COLO668 (cell line): Measurements from ENCODE around the gene C20orf202.
"Not testable (repeated sequence)": the region's sequence is repeated elsewhere in the genome, so short reads cannot be mapped to it uniquely, and the experiment has no call there.

Source experiments
- DNase-seq: peaks from one replicate; lab custom pipeline; 2025; ENCODE audit not compliant: unreplicated experiment; lab: John Stamatoyannopoulos, UW

C20orf202 gene

DNA sequence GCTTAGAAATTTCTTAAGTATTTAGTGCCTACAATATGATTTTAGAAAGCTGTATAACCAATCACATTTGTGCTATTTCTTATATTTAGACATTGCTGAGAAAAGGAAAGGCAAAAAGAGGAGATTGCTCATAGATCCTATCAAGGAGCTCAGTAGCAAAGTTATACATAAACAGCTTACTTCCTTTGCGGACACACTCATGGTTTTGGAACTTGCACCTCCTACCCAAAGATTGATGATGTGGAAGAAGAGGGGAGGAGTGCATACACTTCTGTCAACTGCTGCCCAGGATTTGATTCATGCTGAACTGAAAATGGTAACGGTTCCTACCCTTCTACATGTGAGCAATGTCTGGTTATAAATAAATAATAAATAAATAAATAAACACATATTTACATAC lies 39.3 kb downstream of the C20orf202 start:
- DNase-seq: no peak

DNA sequence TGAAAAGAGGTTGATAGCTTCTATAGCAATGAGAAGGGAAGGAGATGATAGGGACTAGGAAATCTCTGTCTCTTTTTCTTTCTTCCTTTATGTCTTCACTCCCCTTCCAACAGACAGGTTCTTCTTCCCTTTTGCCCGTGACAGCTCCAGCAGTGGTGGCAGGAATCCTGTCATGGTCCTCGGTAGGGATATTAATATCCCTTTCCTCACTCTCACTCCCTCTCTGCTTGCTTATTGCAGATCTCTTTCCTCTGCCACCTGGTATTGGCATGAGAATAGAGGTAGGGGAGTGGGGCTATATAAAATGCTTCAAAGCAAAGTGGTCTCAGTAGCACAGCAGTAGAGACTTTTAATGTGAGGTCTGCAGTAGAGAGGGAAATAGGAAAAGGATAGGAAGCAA lies 42.3 kb downstream of the C20orf202 start:
- DNase-seq: no peak

DNA sequence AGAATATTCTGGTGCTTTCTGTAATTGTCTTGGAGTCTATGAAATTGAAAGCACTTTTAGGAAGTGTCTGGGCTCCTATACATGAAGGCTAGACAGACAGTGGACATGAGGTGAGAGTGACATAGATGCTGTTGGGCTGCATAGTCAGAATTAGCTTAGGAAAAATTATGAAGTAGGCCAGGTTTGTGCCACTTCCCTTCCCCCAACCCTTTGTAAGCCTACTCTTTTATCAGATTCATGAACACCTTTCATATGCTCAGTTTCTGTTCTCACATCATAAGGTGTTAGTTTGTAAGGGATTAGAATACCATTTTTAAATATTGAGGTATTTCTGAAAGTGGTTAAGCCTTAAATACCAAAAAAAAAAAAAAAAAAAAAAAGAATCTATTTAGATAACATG lies 44.4 kb downstream of the C20orf202 start:
- DNase-seq: no peak

DNA sequence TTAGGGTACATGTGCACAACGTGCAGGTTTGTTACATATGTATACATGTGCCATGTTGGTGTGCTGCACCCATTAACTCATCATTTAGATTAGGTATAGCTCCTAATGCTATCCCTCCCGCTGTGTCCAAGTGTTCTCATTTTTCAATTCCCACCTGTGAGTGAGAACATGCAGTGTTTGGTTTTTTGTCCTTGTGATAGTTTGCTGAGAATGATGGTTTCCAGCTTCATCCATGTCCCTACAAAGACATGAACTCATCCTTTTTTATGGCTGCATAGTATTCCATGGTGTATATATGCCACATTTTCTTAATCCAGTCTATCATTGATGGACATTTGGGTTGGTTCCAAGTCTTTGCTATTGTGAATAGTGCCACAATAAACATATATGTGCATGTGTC lies 47.0 kb downstream of the C20orf202 start:
- not testable (repeated sequence) for DNase-seq

DNA sequence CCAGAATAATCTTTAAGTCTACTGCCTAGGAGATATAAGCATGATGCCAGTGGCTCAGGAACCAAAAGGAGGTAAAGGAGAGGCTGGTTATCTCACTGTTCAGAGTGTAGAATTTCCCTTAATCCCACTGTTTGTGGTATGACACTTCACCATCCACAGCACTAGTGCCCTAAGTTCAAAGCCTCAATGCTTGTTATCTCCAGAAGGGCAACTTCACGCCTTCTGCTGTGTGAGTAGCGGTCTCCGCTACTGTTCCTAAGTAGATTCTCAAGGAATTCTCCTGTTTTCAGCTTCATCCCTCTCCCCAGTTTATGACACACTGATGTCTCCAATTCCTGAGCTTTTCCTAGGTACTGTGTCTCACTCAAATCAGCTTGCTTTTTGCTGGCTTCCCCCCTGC lies 49.2 kb downstream of the C20orf202 start:
- no peak for DNase-seq

DNA sequence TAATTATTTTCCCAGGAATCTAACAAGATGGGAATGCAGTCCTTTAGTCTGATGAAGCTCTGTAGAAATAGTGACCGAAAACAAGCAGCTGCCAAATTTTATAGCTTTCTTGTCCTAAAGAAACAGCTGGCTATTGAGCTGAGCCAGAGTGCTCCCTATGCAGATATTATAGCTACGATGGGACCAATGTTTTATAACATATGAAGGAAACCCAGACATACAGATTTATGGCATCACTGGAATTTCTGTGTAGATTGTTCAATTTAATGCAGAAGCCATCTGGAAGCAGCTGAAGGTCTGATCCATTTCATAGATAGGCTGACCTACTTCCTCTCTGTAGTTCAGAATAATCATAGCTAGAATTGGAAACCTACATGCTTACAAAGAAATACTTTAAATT lies 51.0 kb downstream of the C20orf202 start:
- DNase-seq: no peak

DNA sequence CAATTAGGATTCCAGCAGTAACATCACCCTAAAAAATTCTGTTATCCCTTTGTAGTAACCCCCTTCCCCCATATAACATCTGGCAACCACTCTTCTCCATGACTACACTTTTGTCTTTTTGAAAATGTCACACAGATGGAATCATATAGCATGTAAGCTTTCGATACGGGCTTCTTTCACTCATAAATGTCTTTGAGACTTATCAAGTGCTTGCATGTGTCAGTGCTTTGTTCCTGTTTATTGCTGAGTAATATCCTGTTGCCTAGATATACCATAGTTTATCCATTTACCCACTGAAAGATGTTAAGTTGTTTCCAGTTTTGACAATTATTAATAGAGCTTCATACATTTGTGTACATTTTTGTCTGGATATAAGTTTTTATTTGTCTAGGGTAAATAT lies 52.4 kb downstream of the C20orf202 start:
- no peak for DNase-seq
